GM19193 (cell line): ENCODE measurements around the gene GABRA1.

Experiments used
- POLR2A ChIP-seq: IDR thresholded peaks from 4 replicates; pipeline ENCODE4 v1.6.1; 2011; ENCODE audit not compliant: insufficient read depth, insufficient read length; ENCODE audit errors: extremely low read depth

GABRA1 gene

DNA sequence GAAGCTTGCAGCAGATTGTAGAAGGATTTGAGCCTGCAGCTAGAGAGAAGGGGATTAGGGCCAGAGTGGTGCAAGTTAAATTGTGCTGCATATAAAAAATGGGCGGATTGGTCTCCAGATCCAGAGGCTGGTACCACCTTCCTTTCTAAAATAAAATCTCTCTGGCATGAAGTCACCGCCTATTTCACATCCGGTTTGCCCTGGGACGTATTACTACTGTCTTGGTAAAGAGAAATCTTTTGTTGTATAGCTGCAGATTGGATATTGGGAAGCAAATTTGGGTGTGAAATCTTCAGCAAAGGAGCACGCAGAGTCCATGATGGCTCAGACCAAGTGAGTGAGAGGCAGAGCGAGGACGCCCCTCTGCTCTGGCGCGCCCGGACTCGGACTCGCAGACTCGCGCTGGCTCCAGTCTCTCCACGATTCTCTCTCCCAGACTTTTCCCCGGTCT, at the start of gene GABRA1:
GABRA1 (plus strand) TSS at position 180 of the 451 bp plus-strand sequence. CDS start 2,691 bp downstream, outside the sequence.
- no peak for TF ChIP-seq POLR2A

DNA sequence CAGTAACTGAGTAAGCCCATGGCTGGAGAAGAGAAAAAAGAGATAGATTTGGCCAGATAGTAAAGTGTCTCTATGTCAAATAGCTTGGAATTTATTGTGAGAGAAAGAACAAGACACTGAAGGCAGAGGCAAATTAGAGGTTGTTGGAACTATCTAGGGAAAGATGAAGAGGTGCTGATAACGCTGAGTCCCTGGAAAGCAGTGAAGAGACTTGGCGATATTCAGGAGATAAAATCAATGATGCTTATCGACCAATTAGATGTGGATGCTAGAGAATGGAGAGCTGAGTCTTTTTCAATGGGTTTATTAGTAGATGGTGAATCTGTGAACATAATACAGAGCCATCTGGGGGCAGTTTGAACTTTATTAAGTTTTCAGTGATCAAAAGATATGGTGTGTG, 48.6 kb upstream of the GABRA1 start:
- TF ChIP-seq POLR2A, result no peak

DNA sequence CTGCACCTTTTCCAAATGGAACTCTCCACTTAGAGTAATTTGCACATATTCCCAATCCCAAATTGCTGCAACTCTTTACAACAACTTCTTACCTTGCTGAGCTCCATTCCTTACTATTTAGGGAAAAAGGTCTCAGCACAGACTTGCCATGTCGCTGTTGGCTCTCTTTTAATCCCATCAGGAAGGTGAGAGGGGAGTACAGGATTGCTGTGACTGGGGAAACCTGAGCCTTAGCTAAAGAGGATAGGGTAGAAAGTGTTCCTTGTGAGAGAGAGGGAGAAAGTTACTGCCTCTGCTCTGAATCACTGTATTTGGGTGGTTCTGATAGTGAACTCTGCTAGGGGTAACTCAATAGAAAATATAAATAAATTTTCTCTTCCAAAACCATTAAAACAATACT, 43.7 kb upstream of the GABRA1 start:
- no peak for TF ChIP-seq POLR2A

DNA sequence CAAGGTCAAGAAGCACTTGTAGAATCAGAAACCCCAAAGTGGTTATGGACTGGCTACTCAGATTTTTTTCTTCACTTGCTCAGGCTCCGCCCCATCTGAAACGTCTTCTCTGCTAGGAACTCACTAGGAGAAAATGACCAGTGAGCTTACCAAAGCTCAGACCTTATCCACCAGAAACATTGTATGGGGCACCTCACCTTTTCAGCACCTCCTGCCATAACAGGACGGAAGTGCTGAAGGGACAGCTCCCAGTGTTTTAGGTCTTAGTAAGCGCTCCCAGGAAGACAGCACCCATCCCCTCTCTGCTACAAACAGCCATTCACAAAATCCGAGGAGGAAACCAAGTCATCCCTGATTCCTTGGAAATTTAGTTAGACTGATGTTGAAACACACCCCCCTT, 1.2 kb upstream of the GABRA1 start:
- no peak for TF ChIP-seq POLR2A

DNA sequence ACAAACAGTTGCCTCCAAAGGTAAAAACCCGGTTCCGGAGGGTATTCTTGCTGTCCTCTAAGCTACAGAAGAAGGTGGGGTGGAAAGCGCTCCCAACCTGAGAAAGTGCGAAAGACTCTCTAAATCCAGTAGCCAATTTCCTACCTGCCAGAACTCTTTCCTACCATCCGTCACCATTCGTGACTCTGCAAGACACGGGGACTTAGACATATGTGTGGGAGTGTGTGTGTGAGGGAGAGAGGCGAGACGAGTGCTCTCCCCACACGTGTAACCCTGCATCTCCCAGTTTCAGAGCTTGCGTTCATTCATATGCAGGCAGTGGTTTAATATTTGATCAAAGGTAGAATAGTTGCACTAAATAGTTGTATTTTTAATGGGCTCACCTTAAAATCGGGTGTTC, 473 bp upstream of the GABRA1 start:
- TF ChIP-seq POLR2A, result no peak

DNA sequence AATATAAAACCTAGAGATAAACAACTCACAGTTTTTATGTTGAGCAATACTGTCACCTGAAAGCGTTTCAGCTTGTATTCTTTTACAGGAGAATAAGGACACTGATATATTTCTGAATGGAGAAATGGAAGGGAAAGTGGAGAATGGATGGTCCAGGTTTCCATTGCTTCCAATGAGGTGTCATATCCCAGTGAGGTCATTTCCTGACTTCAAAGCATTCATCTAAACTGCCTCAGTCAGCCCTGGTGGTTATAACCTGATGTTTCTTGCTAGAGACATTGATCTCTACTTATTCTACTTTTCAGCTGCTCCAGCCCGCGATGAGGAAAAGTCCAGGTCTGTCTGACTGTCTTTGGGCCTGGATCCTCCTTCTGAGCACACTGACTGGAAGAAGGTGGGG, 2.6 kb downstream of the GABRA1 start:
- TF ChIP-seq POLR2A, result no peak

DNA sequence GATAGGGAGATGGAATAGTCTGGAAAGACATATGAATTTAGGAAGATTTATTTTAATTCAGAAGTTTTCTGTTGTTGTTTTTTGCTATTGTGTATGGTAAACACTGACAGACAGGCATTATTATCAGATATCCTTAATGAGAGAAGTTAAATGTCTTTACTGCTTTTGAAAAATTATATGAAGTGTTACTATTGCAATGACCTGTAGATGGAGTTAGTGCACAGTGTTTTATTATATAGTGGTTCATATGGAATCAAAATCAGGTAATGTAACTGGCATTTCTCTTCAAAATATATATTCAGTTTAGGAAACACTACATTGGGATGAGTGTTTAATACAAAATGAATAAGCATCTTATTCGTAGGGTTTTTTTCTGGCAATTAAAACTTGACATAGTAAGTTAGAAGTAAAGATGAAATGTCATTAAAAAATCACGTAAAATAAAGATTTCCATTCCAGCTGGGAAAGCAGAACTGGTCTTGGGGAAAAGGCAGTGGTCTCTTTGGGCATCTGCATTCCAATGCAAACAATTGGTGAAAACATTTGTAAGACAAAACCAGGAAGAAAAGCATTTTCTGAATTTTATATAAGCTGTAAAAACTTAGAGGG, 3.9 kb downstream of the GABRA1 start:
- no peak for TF ChIP-seq POLR2A

DNA sequence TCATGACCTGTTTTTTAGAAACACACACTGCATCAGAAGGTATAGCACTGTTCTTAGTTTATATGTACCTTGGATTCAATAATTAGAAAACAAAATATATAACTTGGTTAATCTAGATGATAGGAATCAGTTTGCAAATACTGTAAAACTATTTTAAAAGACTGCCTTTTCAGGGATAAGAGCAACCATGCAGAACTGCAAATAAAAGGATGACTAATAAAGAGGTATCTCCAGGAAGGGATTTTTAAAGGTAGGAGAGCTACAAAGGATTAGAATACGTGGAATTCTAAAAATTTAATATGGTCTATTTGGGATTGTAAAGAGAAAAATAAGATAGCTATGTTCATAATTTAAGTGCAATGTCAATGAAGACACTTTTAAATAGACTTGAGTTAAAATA, 9.4 kb downstream of the GABRA1 start:
- TF ChIP-seq POLR2A, result no peak

DNA sequence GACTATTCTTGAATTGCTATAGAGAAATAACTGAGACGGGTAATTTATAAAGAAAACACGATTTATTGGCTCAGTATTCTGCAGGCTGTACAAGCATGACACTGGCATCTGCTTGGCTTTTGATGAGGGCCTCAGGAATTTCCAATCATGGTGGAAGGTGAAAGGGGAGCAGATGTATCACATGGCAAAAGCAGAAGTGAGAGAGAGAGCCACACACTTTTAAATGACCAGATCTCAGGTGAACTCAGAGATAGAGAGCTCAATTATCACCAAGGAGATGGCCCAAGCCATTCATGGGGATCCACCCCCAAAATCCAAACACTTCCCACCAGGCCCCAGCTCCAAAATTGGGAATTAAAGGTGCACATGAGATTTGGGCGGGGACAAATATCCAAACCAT, 15.3 kb downstream of the GABRA1 start:
- no peak for TF ChIP-seq POLR2A

DNA sequence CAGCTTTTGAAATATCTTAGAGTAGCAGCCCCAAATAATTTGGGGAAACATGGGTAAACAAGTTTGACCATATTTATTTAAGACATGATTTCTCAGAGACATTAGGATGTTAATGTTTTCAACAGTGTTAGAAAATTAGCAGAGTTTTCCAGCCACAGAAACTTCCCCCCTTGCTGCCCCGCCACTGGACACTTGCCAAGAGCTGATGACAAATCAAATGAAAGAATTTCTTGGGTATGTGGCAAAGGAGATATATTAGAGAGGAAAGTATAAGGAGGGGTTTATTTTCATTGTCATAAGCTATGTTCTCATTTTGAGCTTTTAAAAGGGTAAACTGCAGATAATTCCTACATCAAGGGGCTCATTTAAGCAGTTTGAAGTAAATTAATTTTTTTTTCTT, 15.9 kb downstream of the GABRA1 start:
- TF ChIP-seq POLR2A, result no peak

DNA sequence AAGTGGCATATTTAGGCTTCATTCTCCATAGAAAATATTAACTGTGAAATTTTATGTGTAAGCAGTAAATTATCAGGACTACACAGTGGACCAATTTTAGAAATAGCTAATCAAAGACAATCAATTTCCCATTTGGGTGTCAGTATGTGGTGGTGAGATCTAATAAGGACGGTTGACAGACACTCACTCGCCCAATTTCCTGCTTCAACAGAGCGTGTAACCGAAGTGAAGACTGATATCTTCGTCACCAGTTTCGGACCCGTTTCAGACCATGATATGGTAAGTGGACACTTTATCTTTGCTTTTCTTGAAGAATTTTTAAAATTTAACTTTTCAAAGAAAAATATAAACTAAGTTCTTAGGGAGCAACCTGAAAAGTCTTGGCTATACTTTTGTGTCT, 17.6 kb downstream of the GABRA1 start:
- no peak for TF ChIP-seq POLR2A

DNA sequence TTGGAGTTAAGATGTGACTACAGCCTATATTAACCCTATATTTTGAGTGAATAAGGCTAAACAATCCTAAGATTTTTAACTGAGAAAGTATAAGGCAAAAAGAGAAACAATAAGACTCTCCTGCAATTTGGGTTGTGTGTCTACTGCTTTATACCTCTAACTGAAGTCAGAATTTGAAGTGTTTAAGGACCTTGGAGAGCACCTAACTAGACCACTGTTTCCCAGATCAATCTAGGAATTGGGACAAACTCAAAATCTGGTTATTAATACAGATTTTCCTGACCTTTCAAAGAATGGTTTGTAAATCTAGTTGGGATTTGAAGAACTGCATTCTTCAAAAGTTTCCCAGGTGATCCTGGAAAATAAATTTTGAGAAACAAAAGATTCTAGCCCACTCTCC, 42.1 kb downstream of the GABRA1 start:
- TF ChIP-seq POLR2A, result no peak

DNA sequence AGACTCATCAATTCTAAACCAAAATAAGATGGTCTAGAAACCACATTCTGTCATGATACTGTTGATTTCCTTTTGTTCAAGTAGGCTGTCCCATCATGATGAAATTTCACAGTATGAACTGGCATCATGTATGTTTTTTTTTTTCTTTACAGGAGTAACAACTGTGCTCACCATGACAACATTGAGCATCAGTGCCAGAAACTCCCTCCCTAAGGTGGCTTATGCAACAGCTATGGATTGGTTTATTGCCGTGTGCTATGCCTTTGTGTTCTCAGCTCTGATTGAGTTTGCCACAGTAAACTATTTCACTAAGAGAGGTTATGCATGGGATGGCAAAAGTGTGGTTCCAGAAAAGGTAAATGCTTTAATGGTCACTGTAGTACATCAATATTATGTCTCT, 47.6 kb downstream of the GABRA1 start:
- no peak for TF ChIP-seq POLR2A

DNA sequence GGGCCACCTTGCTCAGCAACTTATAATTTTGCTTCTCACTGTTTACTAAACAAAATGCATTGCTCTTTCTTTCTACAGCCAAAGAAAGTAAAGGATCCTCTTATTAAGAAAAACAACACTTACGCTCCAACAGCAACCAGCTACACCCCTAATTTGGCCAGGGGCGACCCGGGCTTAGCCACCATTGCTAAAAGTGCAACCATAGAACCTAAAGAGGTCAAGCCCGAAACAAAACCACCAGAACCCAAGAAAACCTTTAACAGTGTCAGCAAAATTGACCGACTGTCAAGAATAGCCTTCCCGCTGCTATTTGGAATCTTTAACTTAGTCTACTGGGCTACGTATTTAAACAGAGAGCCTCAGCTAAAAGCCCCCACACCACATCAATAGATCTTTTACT, 49.1 kb downstream of the GABRA1 start:
- TF ChIP-seq POLR2A, result no peak

DNA sequence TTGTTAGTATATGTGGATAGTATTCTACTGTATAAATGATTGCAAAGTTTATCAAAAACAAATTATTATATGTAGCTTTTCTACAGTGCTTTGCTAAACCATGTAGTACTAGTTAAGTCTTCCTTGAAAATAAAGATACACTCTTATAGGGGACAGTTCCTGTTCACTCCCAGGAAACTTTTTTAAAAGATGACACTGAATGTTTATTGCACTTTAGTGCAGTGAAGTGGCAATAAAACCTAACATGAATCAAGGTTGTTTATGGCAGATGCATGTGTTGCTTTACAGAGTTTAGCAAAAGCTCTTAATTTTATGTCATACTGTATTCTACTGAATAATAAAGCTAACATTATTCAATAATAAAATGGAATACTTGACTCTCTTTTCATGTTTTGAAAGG, 51.7 kb downstream of the GABRA1 start:
- TF ChIP-seq POLR2A, result no peak

DNA sequence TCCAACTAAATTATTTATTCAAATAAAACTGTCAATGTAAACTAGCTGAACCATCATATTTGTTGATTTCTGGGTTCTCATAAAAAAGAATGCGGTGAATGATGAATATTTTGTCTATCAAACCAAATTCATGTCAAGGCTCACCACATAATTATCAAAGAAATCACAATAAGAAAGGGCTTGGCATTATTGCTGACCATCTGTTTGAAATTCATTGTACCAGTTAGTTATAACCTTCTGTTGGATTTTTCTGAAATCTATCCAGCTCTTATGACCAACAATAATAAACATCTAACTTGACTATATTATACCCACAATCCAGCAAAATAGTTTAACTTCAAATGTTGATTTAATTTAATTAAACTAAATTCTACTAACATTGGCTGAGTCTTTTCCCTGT, 53.1 kb downstream of the GABRA1 start:
- no peak for TF ChIP-seq POLR2A

DNA sequence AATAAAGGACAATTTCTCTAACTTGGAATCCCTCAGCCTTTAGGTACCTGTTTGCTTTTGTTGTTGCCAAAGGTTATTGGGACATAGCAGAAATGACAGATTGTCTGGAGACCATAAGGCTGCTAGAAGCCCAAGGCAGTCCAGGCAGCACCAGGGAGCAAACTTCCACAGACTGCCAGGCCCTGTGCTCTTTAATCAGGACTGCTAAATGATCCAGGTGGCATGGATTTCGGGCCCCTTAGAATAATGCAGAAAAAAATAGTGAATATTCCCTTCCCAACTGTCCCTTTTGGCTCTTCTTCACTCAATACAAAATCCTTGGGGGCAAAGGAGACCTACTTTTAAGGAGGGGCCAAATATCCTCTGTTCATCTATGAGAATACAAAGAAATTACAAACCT, 73.9 kb downstream of the GABRA1 start:
- no peak for TF ChIP-seq POLR2A
